Smooth muscle cell (in vitro differentiated cells): Measurements from ENCODE around the gene DYSF. TPM values are rescaled to one million over a fixed set of nuclear protein-coding genes. Genes with fewer than 3 reads are reported as not detected.

Source experiments
- DNase-seq: peaks from one replicate; lab custom pipeline; 2025; ENCODE audit not compliant: unreplicated experiment; lab: John Stamatoyannopoulos, UW
- H2AFZ ChIP-seq: fragments of 200-600 bp; sonication (generic); 2 replicates; pipeline ENCODE4 v1.6.0; 2016; ENCODE audit warnings: antibody characterized with exemption, low read depth, mild to moderate bottlenecking
- H3F3A ChIP-seq: fragments of 200-600 bp; sonication (generic); 2 replicates; pipeline ENCODE4 v1.6.0; 2017; ENCODE audit warnings: antibody characterized with exemption, low read depth
- H3K27ac ChIP-seq: fragments of 200-600 bp; sonication (generic); 2 replicates; pipeline ENCODE4 v1.5.1; 2016; ENCODE audit warnings: low read depth, mild to moderate bottlenecking
- H3K27me3 ChIP-seq: fragments of 200-600 bp; sonication (generic); 2 replicates; pipeline ENCODE4 v1.6.1; 2016; ENCODE audit warnings: low read depth, mild to moderate bottlenecking
- H3K36me3 ChIP-seq: fragments of 200-600 bp; sonication (generic); 2 replicates; pipeline ENCODE4 v1.5.1; 2016; ENCODE audit warnings: low read depth
- H3K4me1 ChIP-seq: fragments of 200-600 bp; sonication (generic); 2 replicates; pipeline ENCODE4 v1.5.1; 2016; ENCODE audit warnings: low read depth
- H3K4me2 ChIP-seq: fragments of 200-600 bp; sonication (generic); 2 replicates; pipeline ENCODE4 v1.6.0; 2016; ENCODE audit warnings: mild to moderate bottlenecking
- H3K4me3 ChIP-seq: fragments of 200-600 bp; sonication (generic); 2 replicates; pipeline ENCODE4 v1.5.1; 2016; ENCODE audit warnings: mild to moderate bottlenecking
- H3K79me2 ChIP-seq: fragments of 200-600 bp; sonication (generic); 2 replicates; pipeline ENCODE4 v1.6.0; 2016; ENCODE audit warnings: low read depth, mild to moderate bottlenecking
- H3K9ac ChIP-seq: fragments of 200-600 bp; sonication (generic); 2 replicates; pipeline ENCODE4 v1.6.0; 2016; ENCODE audit warnings: low read depth
- H3K9me3 ChIP-seq: fragments of 200-600 bp; sonication (generic); replicated peaks from 2 replicates; pipeline ENCODE4 v1.5.1; 2016; ENCODE audit warnings: low read depth
- H4K20me1 ChIP-seq: fragments of 200-600 bp; sonication (generic); 2 replicates; pipeline ENCODE4 v1.6.0; 2016; ENCODE audit warnings: low read depth
- WGBS: methylation state at CpG from one replicate; pipeline ENCODE4 v1.1.7; 2016; ENCODE audit warnings: low lambda C conversion rate; 5-methylcytosine and 5-hydroxymethylcytosine counted together
- polyA plus RNA-seq: library from polyadenylated mRNA; unstranded; fragments of >200 nt; fragmentation: Nextera tagmentation; extraction: Ambion mirVana; gene quantifications from 2 replicates; pipeline ENCODE4 v1.2.1, GENCODE V29; 2016
- total RNA-seq: library from RNA; depleted of rRNA; stranded (reverse); fragments of >200 nt; gene quantifications from 2 replicates; pipeline ENCODE4 v1.2.3, GENCODE V29; 2014
- TF ChIP-seq, protein P1 (sequence below): fragments of 200-600 bp; sonication (generic); IDR thresholded peaks from 2 replicates; pipeline ENCODE4 v1.5.1; 2017; ENCODE audit warnings: borderline replicate concordance, mild to moderate bottlenecking, antibody characterized with exemption; ENCODE audit not compliant: insufficient read depth, poor library complexity, severe bottlenecking

DYSF gene
- total and polyA plus RNA-seq, 2 experiments from 2014 or later, result 0.64 to 1.6 TPM

DNA sequence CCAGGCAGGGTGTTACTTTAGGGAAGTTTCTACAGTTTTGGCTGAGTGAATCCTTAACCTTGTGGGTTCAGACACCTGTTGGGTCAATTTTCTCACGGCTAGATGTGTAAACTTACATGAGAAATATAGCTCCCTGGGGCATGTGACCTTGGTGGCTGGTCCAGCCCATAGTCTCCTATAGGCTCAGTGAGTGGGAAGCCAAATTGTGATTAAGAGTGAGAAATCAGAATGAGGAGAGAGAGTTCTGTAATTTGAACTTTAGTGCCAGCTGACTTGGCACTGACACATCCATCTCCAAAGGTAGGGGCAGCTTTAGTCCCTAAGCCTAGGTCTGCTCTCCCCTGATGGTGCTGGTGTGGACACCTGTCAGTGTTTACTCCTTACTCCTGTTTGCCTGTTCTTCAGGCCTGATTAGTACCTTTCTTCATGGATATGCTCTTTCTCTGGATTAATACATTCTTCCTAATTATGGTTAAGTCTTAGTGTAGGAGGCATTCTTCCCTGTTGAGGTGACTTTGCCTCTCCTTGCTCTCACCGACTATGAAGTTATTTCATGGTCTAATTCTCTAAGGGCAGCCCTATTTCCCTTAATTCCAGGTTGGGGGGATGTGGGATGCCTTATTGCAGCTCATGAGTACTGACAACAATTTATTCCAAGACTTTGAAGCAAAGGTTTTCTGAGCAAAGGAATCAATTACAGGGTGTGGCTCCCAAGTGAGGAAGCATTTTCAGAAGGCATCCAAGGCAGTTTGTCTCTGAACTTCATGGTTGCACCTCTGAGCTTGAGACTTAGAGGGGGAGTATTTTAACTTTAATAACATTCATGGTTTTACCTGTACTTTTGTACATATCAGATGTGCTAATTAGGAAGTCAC, 177.3 kb downstream of the DYSF start:
- H3K9ac ChIP-seq, result no peak overlapping the region
- H3K36me3 ChIP-seq, result no peaks in the 10 kb centered on the region
- H3K27me3 ChIP-seq, result no peaks in the 10 kb centered on the region
- no peaks in the 10 kb centered on the region for H4K20me1 ChIP-seq
- no peak overlapping the region for H2AFZ ChIP-seq
- 91% methylated on average over 2 of the region's 2 CpGs for WGBS
- no peaks in the 10 kb centered on the region for H3K79me2 ChIP-seq
- no peak overlapping the region for H3K4me2 ChIP-seq
- no peak overlapping the region for H3K27ac ChIP-seq
- no peaks in the 10 kb centered on the region for H3K4me1 ChIP-seq
- H3F3A ChIP-seq, result no peaks in the 10 kb centered on the region
- TF ChIP-seq, protein P1, sequence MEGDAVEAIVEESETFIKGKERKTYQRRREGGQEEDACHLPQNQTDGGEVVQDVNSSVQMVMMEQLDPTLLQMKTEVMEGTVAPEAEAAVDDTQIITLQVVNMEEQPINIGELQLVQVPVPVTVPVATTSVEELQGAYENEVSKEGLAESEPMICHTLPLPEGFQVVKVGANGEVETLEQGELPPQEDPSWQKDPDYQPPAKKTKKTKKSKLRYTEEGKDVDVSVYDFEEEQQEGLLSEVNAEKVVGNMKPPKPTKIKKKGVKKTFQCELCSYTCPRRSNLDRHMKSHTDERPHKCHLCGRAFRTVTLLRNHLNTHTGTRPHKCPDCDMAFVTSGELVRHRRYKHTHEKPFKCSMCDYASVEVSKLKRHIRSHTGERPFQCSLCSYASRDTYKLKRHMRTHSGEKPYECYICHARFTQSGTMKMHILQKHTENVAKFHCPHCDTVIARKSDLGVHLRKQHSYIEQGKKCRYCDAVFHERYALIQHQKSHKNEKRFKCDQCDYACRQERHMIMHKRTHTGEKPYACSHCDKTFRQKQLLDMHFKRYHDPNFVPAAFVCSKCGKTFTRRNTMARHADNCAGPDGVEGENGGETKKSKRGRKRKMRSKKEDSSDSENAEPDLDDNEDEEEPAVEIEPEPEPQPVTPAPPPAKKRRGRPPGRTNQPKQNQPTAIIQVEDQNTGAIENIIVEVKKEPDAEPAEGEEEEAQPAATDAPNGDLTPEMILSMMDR, result no peak
- H3K4me3 ChIP-seq, result no peak overlapping the region
- no peaks in the 10 kb centered on the region for H3K9me3 ChIP-seq
- DNase-seq, result no peak

GRCh38 chr2:71631411-71631931, 178.1 kb downstream of the DYSF start:
- Histone ChIP-seq H3K9me3 (no peaks in the 10 kb centered on the region), H3K9ac (no peak overlapping the region), H3K27ac (no peak overlapping the region), H3F3A (no peaks in the 10 kb centered on the region), H3K4me2 (no peak overlapping the region), H3K79me2 (no peaks in the 10 kb centered on the region), H2AFZ (no peak overlapping the region), H3K4me1 (no peaks in the 10 kb centered on the region), H4K20me1 (no peaks in the 10 kb centered on the region), H3K4me3 (no peak overlapping the region), H3K27me3 (no peaks in the 10 kb centered on the region), H3K36me3 (no peaks in the 10 kb centered on the region)
- WGBS, result 63% methylated on average over 14 of the region's 14 CpGs
- TF ChIP-seq, protein P1, result no peak
- no peak for DNase-seq

DNA sequence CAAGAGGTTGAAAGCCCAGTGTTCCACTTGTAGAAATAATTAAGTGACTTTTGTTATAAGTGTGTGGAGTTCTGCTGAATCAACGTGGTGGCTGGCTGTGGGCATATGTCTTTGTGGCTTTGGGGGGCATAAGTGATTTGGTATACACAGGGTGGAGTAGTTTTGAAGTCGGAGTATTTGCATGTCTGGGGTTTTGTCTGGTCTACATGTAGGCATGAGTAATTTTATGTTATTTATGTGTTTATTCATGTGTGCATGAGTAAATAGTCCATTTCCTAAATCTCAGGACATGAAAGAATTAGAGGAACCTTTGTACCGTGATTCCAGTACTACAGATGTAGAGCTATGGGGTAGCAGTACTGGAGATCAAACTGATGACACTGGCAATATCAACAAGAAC, 179.7 kb downstream of the DYSF start:
- Histone ChIP-seq H3K9ac (no peak overlapping the region), H3K4me2 (no peak overlapping the region), H3K4me3 (no peak overlapping the region), H3K27me3 (no peaks in the 10 kb centered on the region), H2AFZ (no peak overlapping the region), H3K79me2 (no peaks in the 10 kb centered on the region), H4K20me1 (no peaks in the 10 kb centered on the region), H3F3A (no peaks in the 10 kb centered on the region), H3K27ac (no peak overlapping the region), H3K4me1 (no peaks in the 10 kb centered on the region), H3K9me3 (no peaks in the 10 kb centered on the region), H3K36me3 (no peaks in the 10 kb centered on the region)
- TF ChIP-seq, protein P1, result no peak
- WGBS, result 90% methylated on average over 3 of the region's 3 CpGs
- DNase-seq, result no peak

DNA sequence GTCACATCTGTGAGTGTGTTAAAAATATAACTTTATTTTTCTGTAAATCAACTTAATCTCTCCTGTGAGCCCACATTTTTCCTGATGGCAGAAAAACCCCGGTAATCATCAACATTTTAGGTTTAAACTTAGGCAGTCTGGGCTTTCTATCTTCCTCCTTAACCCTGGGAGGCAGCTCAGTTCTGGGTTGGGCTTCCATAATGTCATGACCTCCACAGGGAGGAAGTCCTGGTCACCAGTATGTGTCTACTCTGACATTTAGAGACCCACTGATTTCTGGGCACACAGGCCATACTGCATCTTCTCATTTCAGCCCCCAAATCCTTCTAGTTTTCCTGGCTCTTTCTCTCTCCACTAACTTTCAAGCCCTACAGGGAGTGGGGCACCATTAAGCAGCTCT, 181.2 kb downstream of the DYSF start:
- Histone ChIP-seq H3K79me2 (no peaks in the 10 kb centered on the region), H3K9me3 (no peaks in the 10 kb centered on the region), H3K27me3 (no peaks in the 10 kb centered on the region), H3K4me3 (no peak overlapping the region), H3K27ac (no peak overlapping the region), H4K20me1 (no peaks in the 10 kb centered on the region), H3F3A (no peaks in the 10 kb centered on the region), H3K9ac (no peak overlapping the region), H3K4me2 (no peak overlapping the region), H3K4me1 (no peaks in the 10 kb centered on the region), H2AFZ (no peak overlapping the region), H3K36me3 (no peaks in the 10 kb centered on the region)
- no peak for DNase-seq
- 100% methylated on average over 1 of the region's 1 CpG for WGBS
- TF ChIP-seq, protein P1, result no peak
